Measurements from ENCODE around the gene CASTOR1.

DNA sequence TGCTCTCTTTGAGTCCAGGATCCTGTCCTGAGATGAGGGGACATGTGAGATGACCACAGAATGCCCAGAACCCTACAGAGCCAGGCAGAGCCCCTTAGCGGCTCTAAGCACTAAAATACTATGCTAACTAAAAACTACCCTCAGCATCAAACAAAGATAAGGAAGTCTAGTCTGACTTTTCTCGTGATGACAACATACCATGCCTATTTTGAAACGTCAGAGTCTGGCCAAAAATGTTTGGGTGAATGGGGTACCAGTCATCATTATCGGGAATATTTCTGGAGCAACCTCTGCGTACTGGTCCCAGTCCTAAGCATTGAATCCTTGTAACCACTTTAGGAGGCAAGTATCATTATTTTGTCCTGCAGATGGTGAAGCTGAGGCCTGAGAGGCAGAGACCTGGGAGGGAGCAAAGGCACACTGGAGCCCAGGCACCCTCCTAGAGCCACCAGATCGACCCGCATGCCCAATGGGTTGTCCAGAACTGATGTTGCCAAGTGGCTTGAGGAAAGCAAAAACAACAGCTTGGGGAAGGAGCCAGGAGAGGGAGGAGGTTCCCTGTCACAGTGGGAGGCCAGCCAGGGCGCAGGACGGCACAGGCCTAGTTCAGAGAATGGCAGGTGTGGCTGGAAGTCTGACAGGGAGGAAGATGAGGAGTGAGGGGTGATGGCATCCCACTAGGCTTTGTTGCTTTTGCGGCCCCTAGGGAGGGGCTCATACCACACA, 15.4 kb downstream of the CASTOR1 start:
- no peak for TF ChIP-seq KLF9 (tag by site-specific recombination; IDR thresholded peaks at IDR 0.05; ENCODE audit: low read depth)
- TF ChIP-seq CTCF (tag by site-specific recombination; IDR thresholded peaks at IDR 0.05), result no peak
